ENCODE data around the gene THSD4. TPM values are rescaled to one million over a fixed set of nuclear protein-coding genes. Genes with fewer than 3 reads are reported as not detected.
"Not testable (repeated sequence)": the region's sequence is repeated elsewhere in the genome, so short reads cannot be mapped to it uniquely, and the experiment has no call there.

THSD4 gene
- total RNA-seq, 2 experiments from 2014 or later, result not detected

DNA sequence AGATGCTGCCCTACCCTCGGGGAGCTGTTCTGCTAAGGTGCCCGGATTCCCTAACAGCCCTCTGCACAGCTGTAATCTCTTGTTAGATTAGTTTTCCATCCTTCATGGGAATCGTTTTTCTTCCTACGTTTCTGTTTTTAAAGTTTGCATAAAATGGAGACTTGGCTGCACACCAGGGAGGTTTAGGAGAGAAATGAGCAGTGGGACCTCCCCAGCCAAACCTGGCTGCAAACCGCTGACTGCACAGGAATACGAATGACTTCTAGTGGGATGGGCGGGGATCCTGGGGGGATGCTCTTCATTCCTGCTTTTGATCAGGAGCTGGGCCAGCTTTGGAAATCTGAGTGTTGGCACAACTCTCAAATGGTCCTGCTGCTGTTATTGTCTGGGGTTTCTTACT is 77.5 kb downstream of the THSD4 start:
- H3K36me3 Mint-ChIP-seq, result no peaks in the 10 kb centered on the region
- no peak overlapping the region for H3K27ac Mint-ChIP-seq
- peaks cover 2% of the 10 kb centered on the region for H3K9me3 Mint-ChIP-seq
- H3K4me1 Mint-ChIP-seq (ENCODE audit: low read depth), result no peaks in the 10 kb centered on the region
- no peak overlapping the region for H3K4me3 Mint-ChIP-seq
- CTCF ChIA-PET, result no interaction called here
- DNase-seq, result no peak
- peaks cover 9% of the 10 kb centered on the region for H3K27me3 Mint-ChIP-seq
- intact Hi-C loops (cut with micrococcal nuclease), result no loop called here
- POLR2A ChIA-PET, result no interaction called here

DNA sequence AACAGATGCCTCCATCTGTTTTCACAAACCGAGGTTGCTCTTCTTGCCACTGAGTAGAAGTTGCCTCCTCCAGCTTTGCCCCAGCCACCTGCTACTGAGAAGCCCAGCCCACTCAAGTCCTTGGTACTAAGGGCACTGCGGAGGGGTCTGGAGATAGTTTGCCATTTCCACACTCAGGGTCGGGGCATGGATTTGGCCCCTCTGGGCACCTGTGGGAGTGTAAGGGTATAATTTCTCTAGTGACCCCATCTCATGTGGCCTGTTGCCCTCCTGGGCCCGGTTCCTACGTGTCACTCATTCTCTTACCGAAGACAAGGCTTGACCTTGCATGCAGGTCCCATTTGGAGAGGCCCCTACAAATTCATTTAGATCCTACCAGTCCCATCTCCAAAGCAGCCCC is 79.0 kb downstream of the THSD4 start:
- H3K4me1 Mint-ChIP-seq (ENCODE audit: low read depth), result no peaks in the 10 kb centered on the region
- H3K27ac Mint-ChIP-seq, result no peak overlapping the region
- CTCF ChIA-PET, result no interaction called here
- intact Hi-C loops (cut with micrococcal nuclease), result no loop called here
- H3K9me3 Mint-ChIP-seq, result peaks cover 2% of the 10 kb centered on the region
- H3K27me3 Mint-ChIP-seq, result peaks cover 9% of the 10 kb centered on the region
- no peaks in the 10 kb centered on the region for H3K36me3 Mint-ChIP-seq
- no peak overlapping the region for H3K4me3 Mint-ChIP-seq
- POLR2A ChIA-PET, result no interaction called here
- no peak for DNase-seq

GRCh38 chr15:71195242-71195641 is 80.0 kb downstream of the THSD4 start:
- Mint-ChIP-seq H3K36me3 (no peaks in the 10 kb centered on the region), H3K4me3 (no peak overlapping the region), H3K27me3 (peaks cover 9% of the 10 kb centered on the region), H3K27ac (no peak overlapping the region), H3K9me3 (peaks cover 2% of the 10 kb centered on the region), H3K4me1 (ENCODE audit: low read depth) (no peaks in the 10 kb centered on the region)
- no peak for DNase-seq
- intact Hi-C loops (cut with micrococcal nuclease), result no loop called here
- ChIA-PET CTCF (no interaction called here), POLR2A (no interaction called here)

DNA sequence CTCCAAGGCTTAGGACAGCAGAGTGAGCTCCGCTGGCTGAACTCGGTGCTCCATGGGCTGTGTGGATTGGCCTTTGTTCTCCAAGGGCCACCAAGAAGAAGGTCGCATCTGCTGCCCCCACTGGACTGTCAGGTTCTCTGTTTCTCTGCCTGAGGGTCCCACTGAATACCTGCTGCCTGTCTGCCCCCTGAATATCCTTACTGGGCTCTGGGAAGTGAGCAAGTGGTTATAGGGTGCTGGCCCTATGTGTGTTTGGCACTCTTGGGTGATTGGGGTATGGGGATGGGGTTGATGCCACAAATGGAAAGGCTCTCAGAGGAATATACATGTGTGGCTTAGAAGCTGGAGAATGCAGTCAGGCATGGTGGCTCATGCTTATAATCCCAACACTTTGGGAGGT is 82.3 kb downstream of the THSD4 start:
- no peaks in the 10 kb centered on the region for H3K36me3 Mint-ChIP-seq
- H3K27me3 Mint-ChIP-seq, result peaks cover 9% of the 10 kb centered on the region
- CTCF ChIA-PET, result no interaction called here
- no peaks in the 10 kb centered on the region for H3K4me1 Mint-ChIP-seq (ENCODE audit: low read depth)
- no peak overlapping the region for H3K27ac Mint-ChIP-seq
- no peak for DNase-seq
- H3K9me3 Mint-ChIP-seq, result peaks cover 2% of the 10 kb centered on the region
- H3K4me3 Mint-ChIP-seq, result no peak overlapping the region
- intact Hi-C loops (cut with micrococcal nuclease), result no loop called here
- POLR2A ChIA-PET, result no interaction called here

- peaks cover 5% of the 10 kb centered on the region for H3K27me3 Mint-ChIP-seq
- H3K27ac Mint-ChIP-seq, result no peak overlapping the region
- ChIA-PET POLR2A (interaction anchor here (0.5 kb wide), 1 partner anchor 294 kb away, joined by 3 read pairs; no protein-coding TSS in a partner anchor), CTCF (no interaction called here)
- no peaks in the 10 kb centered on the region for H3K36me3 Mint-ChIP-seq
- DNase-seq, result no peak
- intact Hi-C loops (cut with micrococcal nuclease), result no loop called here
- H3K4me3 Mint-ChIP-seq, result no peak overlapping the region
- peaks cover 2% of the 10 kb centered on the region for H3K9me3 Mint-ChIP-seq
- H3K4me1 Mint-ChIP-seq (ENCODE audit: low read depth), result no peaks in the 10 kb centered on the region
Measured at GRCh38 chr15:71198846-71199245, 83.6 kb downstream of the THSD4 start.

GRCh38 chr15:71199384-71200351 is 84.4 kb downstream of the THSD4 start:
- Mint-ChIP-seq H3K27ac (no peak overlapping the region), H3K9me3 (no peaks in the 10 kb centered on the region), H3K27me3 (peaks cover 5% of the 10 kb centered on the region), H3K4me1 (ENCODE audit: low read depth) (no peaks in the 10 kb centered on the region), H3K36me3 (no peaks in the 10 kb centered on the region), H3K4me3 (no peak overlapping the region)
- CTCF ChIA-PET, result no interaction called here
- intact Hi-C loops (cut with micrococcal nuclease), result no loop called here
- DNase-seq, result no peak
- POLR2A ChIA-PET, result no interaction called here

- POLR2A ChIA-PET, result no interaction called here
Measured at GRCh38 chr15:71201477-71201876, 86.2 kb downstream of the THSD4 start.

GRCh38 chr15:71202712-71203111 is 87.4 kb downstream of the THSD4 start:
- Mint-ChIP-seq H3K27ac (no peak overlapping the region), H3K4me3 (no peak overlapping the region), H3K9me3 (no peaks in the 10 kb centered on the region), H3K4me1 (ENCODE audit: low read depth) (no peaks in the 10 kb centered on the region), H3K27me3 (no peaks in the 10 kb centered on the region), H3K36me3 (no peaks in the 10 kb centered on the region)
- intact Hi-C loops (cut with micrococcal nuclease), result no loop called here
- ChIA-PET CTCF (no interaction called here), POLR2A (no interaction called here)
- no peak for DNase-seq

More at GRCh38 chr15:71201477-71201876, 86.2 kb downstream of the THSD4 start:
- H3K4me1 Mint-ChIP-seq (ENCODE audit: low read depth), result no peaks in the 10 kb centered on the region
- H3K36me3 Mint-ChIP-seq, result no peaks in the 10 kb centered on the region
- H3K27me3 Mint-ChIP-seq, result no peaks in the 10 kb centered on the region
- H3K9me3 Mint-ChIP-seq, result no peaks in the 10 kb centered on the region
- no peak overlapping the region for H3K4me3 Mint-ChIP-seq
- no peak for DNase-seq
- intact Hi-C loops (cut with micrococcal nuclease), result no loop called here
- H3K27ac Mint-ChIP-seq, result no peak overlapping the region
- CTCF ChIA-PET, result no interaction called here

DNA sequence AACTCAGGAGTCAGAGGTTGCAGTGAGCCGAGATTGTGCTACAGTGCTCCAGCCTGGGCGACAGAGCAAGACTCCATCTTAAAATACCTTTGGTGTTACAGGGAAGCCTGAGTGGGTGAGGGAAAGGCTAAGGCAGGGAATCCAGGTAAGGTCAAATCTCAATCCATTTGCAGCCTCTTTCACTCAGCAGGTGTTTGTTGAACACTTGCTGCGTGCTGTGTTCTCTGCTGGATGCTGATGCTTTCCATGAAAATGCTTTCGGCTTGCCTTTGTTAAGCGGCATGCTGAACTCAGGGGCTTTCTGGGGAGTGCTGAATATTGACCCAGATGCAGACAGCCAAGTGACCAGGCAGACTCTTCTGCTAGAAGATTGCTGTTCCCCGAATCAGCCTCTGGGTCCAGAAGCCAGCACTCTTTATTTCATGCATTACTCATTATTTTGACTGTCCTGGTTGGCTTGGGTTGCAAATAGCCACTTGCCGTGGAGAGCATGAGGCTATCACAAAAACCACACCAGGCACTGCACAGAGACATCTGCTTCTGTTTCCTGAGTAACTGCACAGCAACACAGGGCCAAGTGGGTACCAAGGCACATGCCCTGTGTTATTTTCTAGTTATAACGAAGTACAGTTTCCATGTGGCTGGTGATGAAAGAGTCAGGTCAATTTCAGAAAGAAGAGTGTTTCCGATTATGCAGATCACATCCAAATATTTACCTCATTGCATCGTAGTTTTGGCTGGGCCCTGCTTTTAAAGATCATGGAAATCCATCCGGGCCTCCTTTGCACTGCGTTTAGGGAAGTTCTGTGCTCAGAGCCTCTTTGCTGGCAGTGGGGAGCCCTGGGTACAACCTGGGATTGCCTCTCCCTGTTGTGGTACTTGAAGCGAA is 88.6 kb downstream of the THSD4 start:
- no peaks in the 10 kb centered on the region for H3K9me3 Mint-ChIP-seq
- ChIA-PET CTCF (no interaction called here), POLR2A (no interaction called here)
- intact Hi-C loops (cut with micrococcal nuclease), result no loop called here
- H3K27me3 Mint-ChIP-seq, result no peaks in the 10 kb centered on the region
- H3K4me3 Mint-ChIP-seq, result no peak overlapping the region
- H3K4me1 Mint-ChIP-seq (ENCODE audit: low read depth), result no peaks in the 10 kb centered on the region
- DNase-seq, result no peak
- no peak overlapping the region for H3K27ac Mint-ChIP-seq
- no peaks in the 10 kb centered on the region for H3K36me3 Mint-ChIP-seq

DNA sequence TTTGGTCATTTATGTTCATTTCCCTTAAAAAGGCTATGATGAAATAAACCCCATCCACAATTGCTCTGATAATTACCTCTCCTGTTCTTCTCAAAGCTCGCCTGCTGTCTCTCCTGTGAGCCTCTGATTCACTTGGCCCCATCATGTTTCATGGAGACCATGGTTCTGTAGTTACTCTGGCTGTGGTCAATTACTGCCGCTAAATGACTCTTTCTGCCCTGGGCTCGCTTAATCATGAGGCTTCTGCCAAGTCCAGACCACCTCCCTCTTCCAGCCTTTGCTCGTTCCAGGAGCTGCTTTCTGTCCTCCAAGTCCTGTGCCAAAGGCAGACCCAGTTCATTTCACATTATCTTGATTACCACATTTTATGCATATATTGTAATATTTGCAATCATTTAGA is 91.9 kb downstream of the THSD4 start:
- ChIA-PET POLR2A (no interaction called here), CTCF (no interaction called here)
- no peaks in the 10 kb centered on the region for H3K4me1 Mint-ChIP-seq (ENCODE audit: low read depth)
- H3K27me3 Mint-ChIP-seq, result peaks cover 3% of the 10 kb centered on the region
- no peak overlapping the region for H3K4me3 Mint-ChIP-seq
- no peak overlapping the region for H3K27ac Mint-ChIP-seq
- intact Hi-C loops (cut with micrococcal nuclease), result no loop called here
- no peaks in the 10 kb centered on the region for H3K9me3 Mint-ChIP-seq
- no peaks in the 10 kb centered on the region for H3K36me3 Mint-ChIP-seq
- DNase-seq, result no peak

DNA sequence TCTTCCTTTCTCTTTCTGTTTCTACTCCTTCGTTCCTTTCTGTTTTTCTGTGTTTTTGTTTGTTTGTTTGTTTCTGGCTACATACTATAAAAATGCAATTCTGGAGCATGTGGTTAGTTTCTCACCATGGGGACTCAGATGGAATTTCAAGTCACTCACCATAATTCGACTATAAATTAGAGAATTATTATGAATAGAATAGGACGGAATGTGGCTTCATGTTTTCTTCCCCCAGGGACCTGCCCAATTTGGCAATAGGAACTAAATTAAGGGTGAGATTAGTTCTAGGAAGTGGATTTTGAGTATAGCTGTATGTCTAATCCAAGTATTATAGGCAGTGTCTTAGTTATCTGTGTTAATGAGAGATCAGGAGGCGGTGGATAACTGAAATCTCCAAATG is 96.9 kb downstream of the THSD4 start:
- intact Hi-C loops (cut with micrococcal nuclease), result no loop called here
- no peak overlapping the region for H3K4me3 Mint-ChIP-seq

GRCh38 chr15:71213943-71214342 is 98.7 kb downstream of the THSD4 start:
- peaks cover 25% of the 10 kb centered on the region for H3K27me3 Mint-ChIP-seq
- H3K27ac Mint-ChIP-seq; intact Hi-C loops (cut with micrococcal nuclease); POLR2A ChIA-PET; H3K36me3 Mint-ChIP-seq; CTCF ChIA-PET; H3K4me3 Mint-ChIP-seq; H3K4me1 Mint-ChIP-seq (ENCODE audit: low read depth); DNase-seq; H3K9me3 Mint-ChIP-seq: not testable (repeated sequence)

More for the DNA sequence above, 96.9 kb downstream of the THSD4 start:
- ChIA-PET POLR2A (no interaction called here), CTCF (no interaction called here)
- no peaks in the 10 kb centered on the region for H3K36me3 Mint-ChIP-seq
- no peak overlapping the region for H3K27ac Mint-ChIP-seq
- H3K9me3 Mint-ChIP-seq, result no peaks in the 10 kb centered on the region
- no peak for DNase-seq
- peaks cover 25% of the 10 kb centered on the region for H3K27me3 Mint-ChIP-seq
- no peaks in the 10 kb centered on the region for H3K4me1 Mint-ChIP-seq (ENCODE audit: low read depth)

Data from activated CD4-positive, alpha-beta memory T cell treated with anti-CD3 and anti-CD28 coated beads for 36 hours (primary cell).